IPS-20b (cell line): ENCODE data around the gene SNX1.
"Not testable (repeated sequence)": the region's sequence is repeated elsewhere in the genome, so short reads cannot be mapped to it uniquely, and the experiment has no call there.

Source experiments
- H3K27ac ChIP-seq: one replicate; pipeline ENCODE4 v1.5.1; 2013; ENCODE audit warnings: low read length
- H3K27me3 ChIP-seq: 2 replicates; pipeline ENCODE4 v1.6.1; 2013; ENCODE audit warnings: mild to moderate bottlenecking, low read length, inconsistent platforms; ENCODE audit not compliant: insufficient read depth
- H3K36me3 ChIP-seq: 2 replicates; pipeline ENCODE4 v1.6.1; 2013; ENCODE audit warnings: low read depth, mild to moderate bottlenecking, inconsistent platforms, low read length, moderate library complexity; ENCODE audit not compliant: insufficient read depth
- H3K4me1 ChIP-seq: 2 replicates; pipeline ENCODE4 v1.6.1; 2013; ENCODE audit warnings: mild to moderate bottlenecking, control low read depth, inconsistent platforms, low read length, moderate library complexity; ENCODE audit not compliant: insufficient read depth
- H3K4me3 ChIP-seq: 2 replicates; pipeline ENCODE4 v1.5.1; 2013; ENCODE audit warnings: mild to moderate bottlenecking, low read length, inconsistent platforms
- H3K9ac ChIP-seq: 2 replicates; pipeline ENCODE4 v1.6.1; 2013; ENCODE audit warnings: low read depth, mild to moderate bottlenecking, inconsistent platforms, low read length, moderate library complexity
- H3K9me3 ChIP-seq: 2 replicates; pipeline ENCODE4 v1.6.1; 2013; ENCODE audit warnings: mild to moderate bottlenecking, low read depth, low read length, inconsistent platforms; ENCODE audit not compliant: insufficient read depth

SNX1 gene

DNA sequence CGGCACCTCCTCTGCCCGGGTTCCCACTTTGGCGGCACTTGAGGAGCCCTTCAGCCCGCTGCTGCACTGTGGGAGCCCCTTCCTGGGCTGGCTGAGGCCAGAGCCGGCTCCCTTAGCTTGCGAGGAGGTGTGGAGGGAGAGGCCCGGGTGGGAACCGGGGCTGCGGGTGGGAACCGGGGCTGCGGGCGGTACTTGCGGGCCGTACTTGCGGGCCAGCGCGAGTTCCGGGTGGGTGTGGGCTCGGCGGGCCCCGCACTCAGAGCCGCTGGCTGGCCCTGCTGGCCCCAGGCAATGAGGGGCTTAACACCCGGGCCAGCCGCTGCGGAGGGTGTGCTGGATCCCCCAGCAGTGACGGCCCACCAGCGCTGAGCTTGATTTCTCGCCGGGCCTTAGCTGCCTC is 35.1 kb upstream of the SNX1 start:
- Histone ChIP-seq H3K9me3 (no peaks in the 10 kb centered on the region), H3K4me1 (no peaks in the 10 kb centered on the region), H3K9ac (no peak overlapping the region), H3K27me3 (no peaks in the 10 kb centered on the region), H3K36me3 (no peaks in the 10 kb centered on the region), H3K27ac (no peak overlapping the region), H3K4me3 (no peak overlapping the region)

DNA sequence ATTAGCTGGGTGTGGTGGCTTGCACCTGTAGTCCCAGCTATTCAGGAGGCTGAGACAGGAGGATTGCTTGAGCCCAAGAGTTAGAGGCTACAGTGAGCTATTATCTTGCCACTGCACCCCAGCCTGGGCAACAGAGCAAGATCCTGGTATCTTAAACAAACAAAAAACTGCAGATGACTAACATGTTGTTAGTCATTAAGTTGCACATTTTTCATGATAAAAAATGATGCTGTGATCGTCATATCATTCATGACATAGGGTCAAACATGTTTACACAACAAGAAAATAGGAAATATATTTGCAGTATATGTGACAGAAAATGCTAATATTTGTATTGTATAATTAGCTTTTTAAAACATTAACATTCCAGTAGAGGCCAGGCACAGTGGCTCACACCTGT is 29.3 kb upstream of the SNX1 start:
- Histone ChIP-seq H3K9me3 (no peaks in the 10 kb centered on the region), H3K9ac (no peak overlapping the region), H3K27ac (no peak overlapping the region), H3K4me3 (no peak overlapping the region), H3K27me3 (no peaks in the 10 kb centered on the region), H3K4me1 (no peaks in the 10 kb centered on the region), H3K36me3 (peaks cover 4% of the 10 kb centered on the region; the same call in 1 of the 2 replicates)

DNA sequence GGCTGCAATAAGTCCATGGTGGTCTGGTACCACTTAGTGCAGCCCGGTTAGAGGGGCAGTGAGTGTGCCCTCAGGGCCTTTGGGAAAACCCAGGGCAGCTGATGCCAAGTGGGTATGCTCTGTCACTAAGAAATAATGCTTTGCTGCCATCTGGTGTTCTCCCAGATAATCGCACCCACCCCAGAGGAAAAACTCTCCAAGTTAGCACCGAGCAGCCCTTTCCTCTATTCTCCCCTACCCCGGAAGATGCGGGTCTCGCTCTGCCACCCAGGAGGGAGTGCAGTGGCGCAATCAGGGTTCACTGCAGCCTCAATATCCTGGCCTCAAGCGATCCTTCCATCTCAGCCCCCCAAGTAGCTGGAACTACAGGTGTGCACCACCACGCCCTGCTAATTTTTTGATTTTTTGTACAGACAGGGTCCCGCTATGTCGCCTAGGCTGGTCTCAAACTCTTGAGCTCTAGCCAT is 28.2 kb upstream of the SNX1 start:
- H3K9ac ChIP-seq, result no peak overlapping the region
- no peaks in the 10 kb centered on the region for H3K4me1 ChIP-seq
- no peaks in the 10 kb centered on the region for H3K27me3 ChIP-seq
- no peak overlapping the region for H3K4me3 ChIP-seq
- no peaks in the 10 kb centered on the region for H3K9me3 ChIP-seq
- peaks cover 15% of the 10 kb centered on the region for H3K36me3 ChIP-seq
- H3K27ac ChIP-seq, result no peak overlapping the region

DNA sequence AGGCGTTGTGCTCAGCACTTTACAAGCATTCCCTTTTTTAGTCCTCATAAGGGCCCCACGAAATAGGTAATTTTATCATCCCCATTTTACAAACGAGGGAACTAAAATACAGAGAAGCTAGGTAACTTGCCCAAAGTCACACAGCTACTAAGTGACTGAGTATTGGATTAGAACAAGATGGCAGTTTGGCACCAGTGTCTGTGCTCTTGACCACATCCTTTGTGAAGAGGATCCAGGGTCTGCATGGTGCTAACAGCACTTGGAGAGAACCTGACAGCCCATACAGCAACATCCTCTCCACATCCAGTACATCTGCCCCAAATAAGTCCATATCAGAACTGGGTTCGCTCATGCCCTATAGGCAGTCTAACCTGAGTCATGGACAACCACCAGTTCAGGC is 27.6 kb upstream of the SNX1 start:
- no peak overlapping the region for H3K4me3 ChIP-seq
- H3K9me3 ChIP-seq, result no peaks in the 10 kb centered on the region
- peaks cover 20% of the 10 kb centered on the region for H3K36me3 ChIP-seq
- H3K4me1 ChIP-seq, result no peaks in the 10 kb centered on the region
- no peaks in the 10 kb centered on the region for H3K27me3 ChIP-seq
- no peak overlapping the region for H3K27ac ChIP-seq
- H3K9ac ChIP-seq, result no peak overlapping the region

GRCh38 chr15:64070106-64070505 is 25.7 kb upstream of the SNX1 start:
- Histone ChIP-seq H3K36me3 (peaks cover 35% of the 10 kb centered on the region), H3K27me3 (no peaks in the 10 kb centered on the region), H3K27ac (no peak overlapping the region), H3K4me3 (no peak overlapping the region), H3K9me3 (no peaks in the 10 kb centered on the region), H3K4me1 (no peaks in the 10 kb centered on the region), H3K9ac (no peak overlapping the region)

DNA sequence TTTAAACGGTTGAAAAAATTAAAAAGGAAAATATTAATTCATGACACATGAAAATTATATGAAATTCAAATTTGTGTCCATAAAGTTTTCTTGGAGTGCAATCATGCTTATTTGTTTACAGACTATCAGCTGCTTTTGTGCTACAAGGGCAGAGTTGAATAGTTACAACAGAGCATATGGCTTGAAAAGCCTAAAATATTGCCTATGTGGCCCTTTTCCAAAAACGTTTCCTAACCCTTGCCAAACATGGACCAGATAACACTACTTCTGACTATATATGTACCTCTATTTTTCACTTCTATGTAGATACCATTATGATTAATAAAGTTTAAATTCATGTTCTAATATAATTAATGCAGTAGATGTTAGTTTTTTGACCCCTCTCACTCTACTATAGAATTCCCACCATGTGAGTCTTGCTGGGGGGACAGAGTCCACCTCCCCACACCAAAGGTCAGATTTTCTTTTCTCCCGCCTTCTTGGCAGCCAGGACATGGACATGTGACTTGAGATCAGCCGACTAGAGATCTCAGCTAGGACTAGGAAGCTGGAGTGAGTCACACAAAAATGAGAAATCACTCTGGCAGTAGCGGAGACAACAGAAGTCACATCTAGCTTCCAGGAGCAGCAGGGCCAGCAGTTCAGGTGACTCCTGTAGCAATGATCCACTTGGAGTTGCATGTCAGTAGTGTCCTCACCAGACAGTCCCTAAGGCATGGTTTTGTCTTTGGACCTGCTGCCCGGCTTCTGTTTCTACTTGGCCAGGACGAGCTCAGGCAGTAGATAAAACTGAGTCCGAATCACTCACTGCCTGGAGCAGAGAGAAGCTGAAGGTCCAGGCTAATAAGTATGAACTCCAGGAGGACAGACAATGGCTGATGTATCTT is 24.6 kb upstream of the SNX1 start:
- Histone ChIP-seq H3K9ac (no peak overlapping the region), H3K9me3 (no peaks in the 10 kb centered on the region), H3K27ac (no peak overlapping the region), H3K4me1 (no peaks in the 10 kb centered on the region), H3K4me3 (no peak overlapping the region), H3K36me3 (peaks cover 37% of the 10 kb centered on the region), H3K27me3 (no peaks in the 10 kb centered on the region)

DNA sequence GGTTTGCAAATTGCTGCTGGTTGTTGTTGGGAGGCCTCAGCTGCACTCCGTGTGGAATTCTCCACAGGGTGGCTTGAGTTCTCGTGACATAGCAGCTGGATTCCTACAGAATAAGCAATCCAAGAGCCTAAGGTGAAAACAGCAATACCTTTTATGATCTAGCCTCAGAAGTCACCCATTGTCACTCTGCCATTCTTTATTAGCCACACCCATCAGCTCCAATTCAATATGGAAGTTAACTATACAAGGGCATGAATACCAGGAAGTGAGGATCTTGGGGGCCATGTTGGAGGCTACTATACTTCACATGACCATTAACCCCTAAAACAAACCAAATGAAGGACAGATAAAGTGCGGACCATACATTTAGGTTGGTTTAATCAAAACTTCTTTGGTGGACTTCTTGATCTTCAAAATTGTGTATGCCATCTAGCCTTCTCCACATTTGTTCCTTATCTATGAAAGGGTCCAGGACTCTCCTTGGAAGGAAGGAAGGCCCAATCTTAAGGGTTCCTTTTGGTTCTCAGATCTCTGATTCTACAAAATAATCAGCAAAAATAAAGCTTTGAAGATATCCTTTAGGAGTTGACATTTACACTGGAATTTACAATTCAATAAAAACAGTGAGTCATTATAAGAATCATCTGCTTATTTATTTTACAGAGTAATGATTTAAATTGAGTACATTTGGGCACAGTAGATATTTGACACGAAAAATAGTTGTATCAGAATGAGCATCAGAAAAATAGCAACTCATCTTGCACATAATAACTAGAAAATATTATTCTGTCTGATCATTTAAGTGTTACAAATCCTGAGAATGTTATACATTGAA is 23.6 kb upstream of the SNX1 start:
- no peaks in the 10 kb centered on the region for H3K4me1 ChIP-seq
- no peak overlapping the region for H3K4me3 ChIP-seq
- peaks cover 37% of the 10 kb centered on the region for H3K36me3 ChIP-seq
- no peaks in the 10 kb centered on the region for H3K27me3 ChIP-seq
- H3K9ac ChIP-seq, result no peak overlapping the region
- H3K27ac ChIP-seq, result no peak overlapping the region
- H3K9me3 ChIP-seq, result no peaks in the 10 kb centered on the region

GRCh38 chr15:64072812-64073211 is 23.0 kb upstream of the SNX1 start:
- H3K9me3 ChIP-seq, result no peaks in the 10 kb centered on the region
- H3K27me3 ChIP-seq, result no peaks in the 10 kb centered on the region
- H3K4me1 ChIP-seq, result no peaks in the 10 kb centered on the region
- no peak overlapping the region for H3K9ac ChIP-seq
- no peak overlapping the region for H3K27ac ChIP-seq
- no peak overlapping the region for H3K4me3 ChIP-seq
- peaks cover 37% of the 10 kb centered on the region for H3K36me3 ChIP-seq

DNA sequence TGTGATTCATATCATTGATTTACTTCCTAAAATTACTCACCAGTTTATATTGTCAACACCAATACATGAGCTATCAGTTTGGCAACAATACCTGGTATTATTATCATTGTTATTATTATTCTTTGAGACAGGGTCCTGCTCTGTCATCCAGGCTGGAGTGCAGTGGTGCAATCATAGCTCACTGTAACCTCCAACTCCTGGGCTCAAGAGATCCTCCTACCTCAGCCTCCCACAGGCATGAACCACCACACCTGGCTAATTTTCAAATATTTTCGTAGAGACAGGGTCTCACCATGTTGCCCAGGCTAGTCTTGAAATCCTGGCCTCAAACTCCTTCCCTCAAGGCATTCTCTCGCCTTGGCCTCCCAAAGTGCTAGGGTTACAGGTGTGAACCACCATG is 22.3 kb upstream of the SNX1 start:
- H3K27ac ChIP-seq, H3K9ac ChIP-seq, H3K4me3 ChIP-seq, H3K9me3 ChIP-seq, H3K27me3 ChIP-seq, H3K4me1 ChIP-seq: not testable (repeated sequence)
- peaks cover 37% of the 10 kb centered on the region for H3K36me3 ChIP-seq

DNA sequence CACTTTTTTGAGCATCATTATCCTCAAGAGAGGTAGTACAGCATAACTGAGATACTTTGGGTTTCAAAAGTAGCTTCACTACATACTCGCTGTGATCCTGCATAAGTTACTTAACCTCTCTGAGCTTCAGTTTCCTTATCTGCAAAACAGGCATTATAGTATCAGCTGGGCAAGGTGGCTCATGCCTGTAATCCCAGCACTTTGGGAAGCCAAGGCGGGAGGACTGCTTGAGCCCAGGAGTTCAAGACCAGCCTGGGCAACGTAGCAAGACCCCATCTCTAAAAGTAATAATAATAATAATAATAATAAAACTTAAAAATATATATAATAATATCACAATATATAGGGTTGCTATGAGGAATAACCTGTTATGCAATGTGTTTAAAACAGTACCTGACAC is 13.0 kb upstream of the SNX1 start:
- H3K9me3 ChIP-seq, result no peaks in the 10 kb centered on the region
- H3K36me3 ChIP-seq, result peaks cover 38% of the 10 kb centered on the region
- H3K27me3 ChIP-seq, result no peaks in the 10 kb centered on the region
- H3K4me1 ChIP-seq, result no peaks in the 10 kb centered on the region
- no peak overlapping the region for H3K27ac ChIP-seq
- H3K9ac ChIP-seq, result no peak overlapping the region
- H3K4me3 ChIP-seq, result no peak overlapping the region

DNA sequence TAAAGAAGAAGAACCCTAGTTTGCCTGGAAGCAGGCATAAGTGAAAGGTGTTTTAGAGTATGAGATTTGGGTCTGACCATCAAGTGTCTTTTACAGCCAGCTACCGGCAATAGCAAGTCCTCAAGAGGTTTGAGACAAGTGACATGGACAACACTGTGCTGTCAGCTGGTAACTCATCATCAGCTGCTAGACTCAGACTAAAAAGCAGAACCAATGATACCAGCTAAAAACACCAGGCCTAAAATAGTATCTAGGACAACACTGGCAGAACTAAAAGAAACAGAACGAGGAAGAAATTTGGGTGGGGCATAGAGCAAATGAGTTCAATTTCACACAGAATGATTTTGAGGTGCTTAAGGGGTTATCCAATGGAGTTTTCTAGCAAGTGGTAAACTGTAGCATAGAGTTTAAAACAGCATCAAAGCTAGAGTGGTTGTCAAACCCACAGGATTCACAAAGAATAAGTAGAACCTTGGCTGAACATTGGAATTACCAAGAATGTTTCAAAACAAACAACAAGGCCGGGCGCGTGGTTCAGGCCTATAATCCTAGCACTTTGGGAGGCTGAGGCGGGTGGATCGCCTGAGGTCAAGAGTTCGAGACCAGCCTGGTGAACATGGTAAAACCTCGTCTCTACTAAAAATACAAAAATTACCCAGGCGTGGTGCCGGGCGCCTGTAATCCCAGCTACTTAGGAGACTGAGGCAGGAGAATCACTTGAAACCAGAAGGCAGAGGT is 6.1 kb upstream of the SNX1 start:
- H3K9ac ChIP-seq, result no peak overlapping the region
- peaks cover 8% of the 10 kb centered on the region; the same call in 1 of the 2 replicates for H3K4me1 ChIP-seq
- no peak overlapping the region for H3K4me3 ChIP-seq
- no peaks in the 10 kb centered on the region for H3K27me3 ChIP-seq
- no peaks in the 10 kb centered on the region for H3K9me3 ChIP-seq
- peaks cover 19% of the 10 kb centered on the region for H3K36me3 ChIP-seq
- no peak overlapping the region for H3K27ac ChIP-seq
